ENCODE measurements around the gene ENC1.
"Not testable (repeated sequence)": the region's sequence is repeated elsewhere in the genome, so short reads cannot be mapped to it uniquely, and the experiment has no call there.

ENC1 gene

GRCh38 chr5:74640450-74640953 lies at the start of gene ENC1:
TSS of gene ENC1 (minus strand) at chr5:74640728. CDS start at chr5:74636485, 4,243 bp downstream.
- intact Hi-C loops (cut with DNase I) = loop anchor here (2.0 kb wide), 1 partner anchor 740 kb away; no protein-coding TSS in a partner anchor
- peak; percentile 53 to 93 (median 83) for DNase-seq

GRCh38 chr5:74686962-74687751 lies 46.6 kb upstream of the ENC1 start:
- DNase-seq = no peak
- intact Hi-C loops (cut with DNase I) = no loop called here

GRCh38 chr5:74685979-74686631 lies 45.6 kb upstream of the ENC1 start:
- DNase-seq = peak in 18 of 42 donors; percentile 11 to 54 (median 26)
- intact Hi-C loops (cut with DNase I) = no loop called here

- intact Hi-C loops (cut with DNase I) = no loop called here
- peak; percentile 73 to 96 (median 89) for DNase-seq
Measured at GRCh38 chr5:74684900-74685851, 44.6 kb upstream of the ENC1 start, which contains the start of gene HEXB. TSS of gene HEXB (plus strand) at chr5:74685233. CDS start at chr5:74685261, 28 bp downstream.

GRCh38 chr5:74679966-74680365 lies 39.4 kb upstream of the ENC1 start:
- intact Hi-C loops (cut with DNase I) = loop anchor here (10.0 kb wide), 1 partner anchor 85 kb away; the partner anchor contains the start of genes GFM2 and NSA2
- DNase-seq = peak in 1 of 42 donors; percentile 5

- peak in 1 of 42 donors; percentile 15 for DNase-seq
- intact Hi-C loops (cut with DNase I) = loop anchor here (10.0 kb wide), 1 partner anchor 86 kb away; the partner anchor contains the start of genes GFM2 and NSA2
Measured at GRCh38 chr5:74679300-74679699, 38.8 kb upstream of the ENC1 start.

- not testable (repeated sequence) for DNase-seq
- intact Hi-C loops (cut with DNase I) = loop anchor here (10.0 kb wide), 1 partner anchor 87 kb away; the partner anchor contains the start of genes GFM2 and NSA2
Measured at GRCh38 chr5:74678123-74678522, 37.6 kb upstream of the ENC1 start.

- intact Hi-C loops (cut with DNase I) = loop anchor here (10.0 kb wide), 1 partner anchor 88 kb away; the partner anchor contains the start of genes GFM2 and NSA2
- peak in 1 of 42 donors; percentile 26 for DNase-seq
Measured at GRCh38 chr5:74676466-74676865, 35.9 kb upstream of the ENC1 start.

GRCh38 chr5:74673011-74673790 lies 32.7 kb upstream of the ENC1 start:
- peak; percentile 15 to 84 (median 62) for DNase-seq

GRCh38 chr5:74672215-74672877 lies 31.8 kb upstream of the ENC1 start:
- intact Hi-C loops (cut with DNase I) = loop anchor here (2.0 to 10.0 kb wide), 2 partner anchors 92 to 246 kb away; partner anchors contain the start of genes GFM2 and NSA2
- DNase-seq = peak in 1 of 42 donors; percentile 34

More at GRCh38 chr5:74673011-74673790, 32.7 kb upstream of the ENC1 start:
- intact Hi-C loops (cut with DNase I) = loop anchor here (2.0 to 10.0 kb wide), 2 partner anchors 92 to 246 kb away; partner anchors contain the start of genes GFM2 and NSA2

GRCh38 chr5:74670396-74671038 lies 30.0 kb upstream of the ENC1 start:
- intact Hi-C loops (cut with DNase I) = loop anchor here (10.0 kb wide), 1 partner anchor 94 kb away; the partner anchor contains the start of genes GFM2 and NSA2
- DNase-seq = peak in 1 of 42 donors; percentile 25

- intact Hi-C loops (cut with DNase I) = loop anchor here (10.0 kb wide), 1 partner anchor 95 kb away; the partner anchor contains the start of genes GFM2 and NSA2
- no peak for DNase-seq
Measured at GRCh38 chr5:74669821-74670220, 29.3 kb upstream of the ENC1 start.

GRCh38 chr5:74667396-74667795 lies 26.9 kb upstream of the ENC1 start:
- intact Hi-C loops (cut with DNase I) = no loop called here
- peak in 1 of 42 donors; percentile 32 for DNase-seq

- DNase-seq = peak in 1 of 42 donors; percentile 9
- intact Hi-C loops (cut with DNase I) = no loop called here
Measured at GRCh38 chr5:74665816-74666215, 25.3 kb upstream of the ENC1 start.

GRCh38 chr5:74665273-74665672 lies 24.7 kb upstream of the ENC1 start:
- intact Hi-C loops (cut with DNase I) = no loop called here
- peak in 1 of 42 donors; percentile 34 for DNase-seq

GRCh38 chr5:74664551-74664950 lies 24.0 kb upstream of the ENC1 start:
- intact Hi-C loops (cut with DNase I) = no loop called here
- DNase-seq = peak in 1 of 42 donors; percentile 14

Measured in head of caudate nucleus (tissue), 42 donors.